ENCODE results near the gene C19orf18. TPM values are rescaled to one million over a fixed set of nuclear protein-coding genes. Genes with fewer than 3 reads are reported as not detected.

C19orf18 gene
- total RNA-seq, 1 experiment from 2014 or later, result 1.1 TPM

DNA sequence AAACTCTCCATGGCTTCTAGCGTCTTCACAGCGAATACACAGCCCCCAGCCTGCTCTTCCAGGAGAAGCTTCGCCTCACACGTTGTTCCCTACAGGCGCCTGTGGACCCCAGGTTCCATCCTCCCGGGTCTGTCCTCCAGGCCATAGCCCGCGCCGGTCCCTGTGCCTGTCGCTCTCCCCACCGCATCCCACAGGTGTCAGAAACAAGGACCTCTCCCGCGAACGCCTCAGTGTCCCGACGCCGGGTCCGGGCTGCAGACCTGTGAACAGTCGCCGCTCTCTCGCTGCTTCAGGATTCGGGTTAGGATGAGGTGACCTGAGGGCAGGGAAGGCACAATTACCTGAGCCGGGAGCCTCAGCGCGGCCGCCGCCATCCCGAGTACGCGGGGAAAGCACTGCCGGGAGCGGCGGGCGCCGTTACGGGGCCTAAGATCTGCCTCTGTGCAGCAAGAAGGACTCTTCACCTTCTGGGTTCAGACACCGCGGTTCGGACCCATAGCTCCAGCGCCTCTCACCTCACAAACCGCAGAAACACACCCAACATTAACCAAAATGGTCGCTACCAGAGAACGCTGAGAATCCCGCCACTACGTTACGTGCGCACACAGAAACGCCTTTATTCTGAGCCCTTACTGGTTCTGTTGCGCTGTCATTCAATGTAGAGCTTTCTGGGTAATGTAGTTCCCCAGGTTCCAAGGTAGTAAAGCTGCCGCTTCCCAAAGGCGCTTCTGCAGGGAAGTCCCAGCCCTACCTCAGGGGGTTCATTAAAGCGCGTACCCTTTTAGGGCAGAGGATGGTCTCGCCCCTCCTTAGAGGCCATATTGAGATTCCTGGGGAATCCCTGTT, 39.3 kb downstream of the C19orf18 start, which contains the start of gene ZNF418 (continued):
- TF ChIP-seq, protein P1, sequence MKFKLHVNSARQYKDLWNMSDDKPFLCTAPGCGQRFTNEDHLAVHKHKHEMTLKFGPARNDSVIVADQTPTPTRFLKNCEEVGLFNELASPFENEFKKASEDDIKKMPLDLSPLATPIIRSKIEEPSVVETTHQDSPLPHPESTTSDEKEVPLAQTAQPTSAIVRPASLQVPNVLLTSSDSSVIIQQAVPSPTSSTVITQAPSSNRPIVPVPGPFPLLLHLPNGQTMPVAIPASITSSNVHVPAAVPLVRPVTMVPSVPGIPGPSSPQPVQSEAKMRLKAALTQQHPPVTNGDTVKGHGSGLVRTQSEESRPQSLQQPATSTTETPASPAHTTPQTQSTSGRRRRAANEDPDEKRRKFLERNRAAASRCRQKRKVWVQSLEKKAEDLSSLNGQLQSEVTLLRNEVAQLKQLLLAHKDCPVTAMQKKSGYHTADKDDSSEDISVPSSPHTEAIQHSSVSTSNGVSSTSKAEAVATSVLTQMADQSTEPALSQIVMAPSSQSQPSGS (CRISPR knock-in tag; IDR thresholded peaks at IDR 0.05; ENCODE audit: borderline replicate concordance, low read depth), result no peak
- TF ChIP-seq, protein P2, sequence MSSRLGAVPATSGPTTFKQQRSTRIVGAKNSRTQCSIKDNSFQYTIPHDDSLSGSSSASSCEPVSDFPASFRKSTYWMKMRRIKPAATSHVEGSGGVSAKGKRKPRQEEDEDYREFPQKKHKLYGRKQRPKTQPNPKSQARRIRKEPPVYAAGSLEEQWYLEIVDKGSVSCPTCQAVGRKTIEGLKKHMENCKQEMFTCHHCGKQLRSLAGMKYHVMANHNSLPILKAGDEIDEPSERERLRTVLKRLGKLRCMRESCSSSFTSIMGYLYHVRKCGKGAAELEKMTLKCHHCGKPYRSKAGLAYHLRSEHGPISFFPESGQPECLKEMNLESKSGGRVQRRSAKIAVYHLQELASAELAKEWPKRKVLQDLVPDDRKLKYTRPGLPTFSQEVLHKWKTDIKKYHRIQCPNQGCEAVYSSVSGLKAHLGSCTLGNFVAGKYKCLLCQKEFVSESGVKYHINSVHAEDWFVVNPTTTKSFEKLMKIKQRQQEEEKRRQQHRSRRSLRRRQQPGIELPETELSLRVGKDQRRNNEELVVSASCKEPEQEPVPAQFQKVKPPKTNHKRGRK (CRISPR knock-in tag; IDR thresholded peaks at IDR 0.05; ENCODE audit: borderline replicate concordance), result no peak
- TF ChIP-seq ATF1 (CRISPR knock-in tag; IDR thresholded peaks at IDR 0.05) (no peak), SP1 (CRISPR knock-in tag; conservative IDR thresholded peaks at IDR 0.05) (peak; percentile 76), SMAD4 (CRISPR knock-in tag; IDR thresholded peaks at IDR 0.05) (0 out of 2 replicates have a peak, but pooled peaks have one; percentile 41), FOXJ3 (CRISPR knock-in tag; IDR thresholded peaks at IDR 0.05; ENCODE audit: borderline replicate concordance) (no peak), NR2C2 (CRISPR knock-in tag; IDR thresholded peaks at IDR 0.05) (no peak), ZNF219 (CRISPR knock-in tag; IDR thresholded peaks at IDR 0.05; ENCODE audit: borderline replicate concordance) (no peak), MAX (CRISPR knock-in tag; IDR thresholded peaks at IDR 0.05) (0 out of 2 replicates have a peak, but pooled peaks have one; percentile 26), RORB (CRISPR knock-in tag; IDR thresholded peaks at IDR 0.05) (no peak), MYBL2 (CRISPR knock-in tag; IDR thresholded peaks at IDR 0.05) (0 out of 2 replicates have a peak, but pooled peaks have one; percentile 60), ZNF671 (CRISPR knock-in tag; IDR thresholded peaks at IDR 0.05) (no peak), TCF7 (CRISPR knock-in tag; IDR thresholded peaks at IDR 0.05; ENCODE audit: low read depth) (no peak), FOXK1 (CRISPR knock-in tag; IDR thresholded peaks at IDR 0.05) (no peak), HMGA2 (CRISPR knock-in tag; IDR thresholded peaks at IDR 0.05) (no peak), ZNF416 (CRISPR knock-in tag; IDR thresholded peaks at IDR 0.05) (peak; percentile 78; the same call in 1 of the 2 replicates)
- TF ChIP-seq, protein P3, sequence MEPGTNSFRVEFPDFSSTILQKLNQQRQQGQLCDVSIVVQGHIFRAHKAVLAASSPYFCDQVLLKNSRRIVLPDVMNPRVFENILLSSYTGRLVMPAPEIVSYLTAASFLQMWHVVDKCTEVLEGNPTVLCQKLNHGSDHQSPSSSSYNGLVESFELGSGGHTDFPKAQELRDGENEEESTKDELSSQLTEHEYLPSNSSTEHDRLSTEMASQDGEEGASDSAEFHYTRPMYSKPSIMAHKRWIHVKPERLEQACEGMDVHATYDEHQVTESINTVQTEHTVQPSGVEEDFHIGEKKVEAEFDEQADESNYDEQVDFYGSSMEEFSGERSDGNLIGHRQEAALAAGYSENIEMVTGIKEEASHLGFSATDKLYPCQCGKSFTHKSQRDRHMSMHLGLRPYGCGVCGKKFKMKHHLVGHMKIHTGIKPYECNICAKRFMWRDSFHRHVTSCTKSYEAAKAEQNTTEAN (CRISPR knock-in tag; IDR thresholded peaks at IDR 0.05), result 0 out of 2 replicates have a peak, but pooled peaks have one; percentile 62
- TF ChIP-seq, protein P4, sequence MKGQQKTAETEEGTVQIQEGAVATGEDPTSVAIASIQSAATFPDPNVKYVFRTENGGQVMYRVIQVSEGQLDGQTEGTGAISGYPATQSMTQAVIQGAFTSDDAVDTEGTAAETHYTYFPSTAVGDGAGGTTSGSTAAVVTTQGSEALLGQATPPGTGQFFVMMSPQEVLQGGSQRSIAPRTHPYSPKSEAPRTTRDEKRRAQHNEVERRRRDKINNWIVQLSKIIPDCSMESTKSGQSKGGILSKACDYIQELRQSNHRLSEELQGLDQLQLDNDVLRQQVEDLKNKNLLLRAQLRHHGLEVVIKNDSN (CRISPR knock-in tag; IDR thresholded peaks at IDR 0.05), result no peak
- TF ChIP-seq, protein P5, sequence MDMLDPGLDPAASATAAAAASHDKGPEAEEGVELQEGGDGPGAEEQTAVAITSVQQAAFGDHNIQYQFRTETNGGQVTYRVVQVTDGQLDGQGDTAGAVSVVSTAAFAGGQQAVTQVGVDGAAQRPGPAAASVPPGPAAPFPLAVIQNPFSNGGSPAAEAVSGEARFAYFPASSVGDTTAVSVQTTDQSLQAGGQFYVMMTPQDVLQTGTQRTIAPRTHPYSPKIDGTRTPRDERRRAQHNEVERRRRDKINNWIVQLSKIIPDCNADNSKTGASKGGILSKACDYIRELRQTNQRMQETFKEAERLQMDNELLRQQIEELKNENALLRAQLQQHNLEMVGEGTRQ (CRISPR knock-in tag; IDR thresholded peaks at IDR 0.05), result no peak

- ATAC-seq, result no peak
- no peak for DNase-seq (ENCODE audit: low spot score)
- TF ChIP-seq ZNF396 (CRISPR knock-in tag; IDR thresholded peaks at IDR 0.05; ENCODE audit: borderline replicate concordance) (no peak), E2F4 (CRISPR knock-in tag; IDR thresholded peaks at IDR 0.05; ENCODE audit: borderline replicate concordance, low read depth) (no peak), ATF3 (CRISPR knock-in tag; conservative IDR thresholded peaks at IDR 0.05) (no peak), GABPB1 (CRISPR knock-in tag; IDR thresholded peaks at IDR 0.05) (no peak)
- TF ChIP-seq, protein P6, sequence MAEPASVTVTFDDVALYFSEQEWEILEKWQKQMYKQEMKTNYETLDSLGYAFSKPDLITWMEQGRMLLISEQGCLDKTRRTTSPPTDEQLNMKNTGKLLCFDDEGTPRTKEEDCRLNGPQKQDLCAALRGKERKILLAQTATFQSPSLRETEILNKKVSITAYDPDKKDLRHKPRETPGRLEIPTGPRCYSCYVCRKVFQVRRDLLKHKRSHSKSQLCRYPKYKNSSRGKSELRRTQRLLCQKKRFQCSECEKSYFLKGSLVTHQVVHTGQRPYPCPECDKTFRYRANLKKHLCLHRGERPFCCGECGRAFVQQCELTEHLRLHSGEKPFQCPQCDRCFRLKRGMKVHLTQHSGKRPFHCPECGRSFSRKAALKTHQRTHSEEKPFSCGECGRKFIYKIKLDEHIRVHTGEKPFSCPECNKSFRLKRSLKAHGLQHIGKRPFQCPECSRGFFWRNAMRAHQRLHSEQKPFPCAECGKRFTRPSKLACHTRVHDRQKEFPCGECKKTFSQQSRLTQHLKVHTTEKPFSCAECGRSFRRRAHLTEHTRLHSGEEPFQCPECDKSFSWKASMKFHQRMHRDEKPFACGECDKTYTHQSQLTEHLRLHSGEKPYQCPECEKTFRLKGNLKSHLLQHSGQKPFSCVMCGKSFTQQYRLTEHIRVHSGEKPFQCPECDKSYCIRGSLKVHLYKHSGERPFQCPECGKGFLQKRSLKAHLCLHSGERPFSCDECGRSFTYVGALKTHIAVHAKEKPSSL (CRISPR knock-in tag; conservative IDR thresholded peaks at IDR 0.05), result no peak
- H3K9me3 Mint-ChIP-seq, result peaks cover 51% of the 10 kb centered on the region
- CTCF ChIA-PET, result no interaction called here
- peaks cover 5% of the 10 kb centered on the region for H3K27me3 Mint-ChIP-seq (ENCODE audit: low read depth)
- POLR2A ChIA-PET, result no interaction called here
- no peak overlapping the region for H3K27ac Mint-ChIP-seq
- H3K4me1 Mint-ChIP-seq, result no peaks in the 10 kb centered on the region
- no peak overlapping the region for H3K4me3 Mint-ChIP-seq
- peaks cover 88% of the 10 kb centered on the region for H3K36me3 Mint-ChIP-seq
These were observed 46.7 kb downstream of the C19orf18 start for GRCh38 chr19:57927587-57927986.

Data from WTC11 (cell line).